Skin epidermis (tissue), 12 donors: ENCODE data around the gene ENPEP.
A peak's percentile ranks its signal among the peaks of the same experiment; 100 is the strongest.
"Not testable (repeated sequence)": the region's sequence is repeated elsewhere in the genome, so short reads cannot be mapped to it uniquely, and the experiment has no call there.

Experiments used
- H3K27ac ChIP-seq, 21 experiments: fragments of 200-600 bp; sonication (generic) in 11 of 21; one replicate each; pipeline ENCODE4 v1.5.0; 2020; ENCODE audit warnings: mild to moderate bottlenecking in 3 of 21, inconsistent platforms in 2 of 21, moderate library complexity in 2 of 21
- H3K4me3 ChIP-seq, 7 experiments: fragments of 200-600 bp; sonication (generic) in 2 of 7; one replicate each; pipeline ENCODE4 v1.5.0; 2020; ENCODE audit warnings: inconsistent platforms in 2 of 7, mild to moderate bottlenecking in 2 of 7, moderate library complexity in 1 of 7

Gene ENPEP

DNA sequence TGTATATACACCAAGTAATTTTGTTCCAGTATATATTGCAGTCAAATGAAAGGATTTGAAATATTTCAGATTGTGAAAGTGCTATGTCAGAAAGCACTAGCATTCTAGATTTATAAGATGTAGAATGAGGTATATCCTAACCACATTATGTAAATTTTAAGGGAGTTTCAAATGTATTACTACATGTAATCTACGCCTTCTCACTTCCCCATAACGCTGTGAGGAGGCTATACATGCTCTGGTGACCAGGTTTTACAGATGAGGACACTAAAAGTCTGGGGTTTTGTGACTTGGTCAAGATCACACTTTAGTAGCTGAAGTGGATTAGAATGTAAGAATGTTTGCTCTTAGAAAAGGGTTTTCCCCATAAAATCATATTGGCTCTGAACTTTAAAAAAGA, 8.1 kb downstream of the ENPEP start:
- Histone ChIP-seq H3K4me3 (no peak overlapping the region), H3K27ac (peak overlapping the region in 2 of 21 experiments; percentile 24 to 44)

DNA sequence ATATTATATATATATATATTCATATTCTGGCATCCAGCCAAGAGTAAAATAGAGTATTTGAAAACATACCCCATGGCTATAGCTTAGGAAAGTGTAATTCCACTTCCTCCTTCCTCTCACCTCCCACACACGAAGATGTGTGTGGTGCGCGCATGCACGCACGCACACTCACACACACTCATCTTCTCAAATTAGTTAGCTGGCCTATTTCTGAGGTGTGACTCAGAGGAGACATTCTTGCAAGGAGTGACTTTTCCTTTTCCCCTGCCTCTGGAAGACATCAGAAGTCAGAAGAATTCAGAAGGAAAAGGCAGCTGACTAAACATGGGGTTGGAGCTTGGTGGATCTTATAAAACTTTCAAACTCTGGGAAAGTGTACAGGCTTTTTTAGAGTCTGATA, 8.8 kb downstream of the ENPEP start:
- H3K4me3 ChIP-seq, result no peak overlapping the region
- H3K27ac ChIP-seq, result no peak overlapping the region

DNA sequence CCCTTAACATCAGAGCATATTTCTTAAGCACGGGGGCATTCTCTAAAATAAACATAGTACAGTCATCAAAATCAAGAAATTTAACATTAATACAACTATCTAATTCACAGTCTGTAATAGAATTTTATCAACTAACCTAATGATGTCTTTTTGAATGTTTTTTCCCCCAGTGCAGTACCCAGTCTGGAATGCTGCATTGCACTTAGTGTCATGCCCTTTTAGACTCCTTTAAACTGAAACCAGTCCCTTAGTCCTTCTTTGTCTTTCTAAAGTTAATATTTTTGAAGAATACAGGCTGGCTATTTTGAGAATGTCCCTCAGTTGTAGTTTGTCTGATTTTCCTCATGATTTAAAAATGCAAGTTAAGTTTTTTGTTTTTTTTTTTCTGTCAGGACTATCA, 9.5 kb downstream of the ENPEP start:
- H3K4me3 ChIP-seq, result no peak overlapping the region
- peak overlapping the region in 1 of 21 experiments; percentile 26 for H3K27ac ChIP-seq

DNA sequence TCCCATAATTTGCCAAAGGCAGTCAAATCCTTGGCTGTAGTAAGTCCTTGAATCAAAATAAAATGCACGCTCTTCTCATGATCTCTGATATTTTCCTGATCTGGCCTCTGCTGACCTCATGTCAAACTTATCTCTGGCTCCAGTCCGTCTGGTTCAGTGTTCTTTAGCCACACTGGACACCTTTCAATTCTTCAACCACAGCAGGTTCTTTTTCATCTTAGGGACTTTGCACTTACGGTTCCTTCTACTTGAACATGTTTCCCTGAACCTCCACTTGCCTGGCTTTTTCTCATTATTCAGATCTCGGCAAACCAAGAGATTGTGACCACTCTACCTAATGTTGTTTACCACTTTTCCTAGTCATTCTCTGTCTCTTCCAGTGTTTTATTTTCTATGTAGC, 10.3 kb downstream of the ENPEP start:
- Histone ChIP-seq H3K27ac (no peak overlapping the region), H3K4me3 (no peak overlapping the region)

DNA sequence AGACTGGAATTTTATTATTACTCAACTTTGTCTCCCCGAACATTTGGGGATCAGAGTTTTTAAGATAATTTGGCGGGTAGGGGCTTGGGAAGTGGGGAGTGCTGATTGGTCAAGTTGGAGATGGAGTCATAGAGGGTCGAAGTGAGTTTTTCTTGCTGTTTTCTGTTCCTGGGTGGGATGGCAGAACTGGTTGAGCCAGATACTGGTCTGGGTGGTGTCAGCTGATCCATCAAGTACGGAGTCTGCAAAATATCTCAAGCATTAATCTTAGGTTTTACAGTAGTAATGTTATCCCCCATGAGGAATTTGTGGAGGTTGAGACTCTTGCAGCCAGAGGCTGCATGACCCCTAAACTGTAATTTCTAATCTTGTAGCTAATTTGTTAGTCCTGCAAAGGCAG, 10.9 kb downstream of the ENPEP start:
- not testable (repeated sequence) for H3K4me3 ChIP-seq, H3K27ac ChIP-seq

DNA sequence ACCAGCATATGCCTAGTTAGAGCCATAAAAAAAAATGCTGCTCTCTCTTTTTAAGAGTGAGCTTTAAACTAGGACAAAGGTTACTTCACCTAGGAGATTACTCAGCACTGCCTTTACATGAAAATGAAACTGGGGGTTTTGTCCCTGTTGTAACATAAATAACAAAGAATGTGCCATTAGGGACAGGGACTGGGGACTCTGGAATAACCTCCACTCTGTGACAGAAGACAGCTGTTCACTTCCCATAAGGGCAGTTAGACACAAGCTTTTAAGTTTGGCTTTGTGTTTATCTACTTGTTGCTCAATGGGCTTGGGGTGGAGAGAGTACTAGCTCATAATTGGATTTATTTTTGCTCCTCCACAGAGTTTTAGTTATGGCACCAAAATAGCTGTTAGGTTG, 11.9 kb downstream of the ENPEP start:
- Histone ChIP-seq H3K27ac (no peak overlapping the region), H3K4me3 (no peak overlapping the region)

DNA sequence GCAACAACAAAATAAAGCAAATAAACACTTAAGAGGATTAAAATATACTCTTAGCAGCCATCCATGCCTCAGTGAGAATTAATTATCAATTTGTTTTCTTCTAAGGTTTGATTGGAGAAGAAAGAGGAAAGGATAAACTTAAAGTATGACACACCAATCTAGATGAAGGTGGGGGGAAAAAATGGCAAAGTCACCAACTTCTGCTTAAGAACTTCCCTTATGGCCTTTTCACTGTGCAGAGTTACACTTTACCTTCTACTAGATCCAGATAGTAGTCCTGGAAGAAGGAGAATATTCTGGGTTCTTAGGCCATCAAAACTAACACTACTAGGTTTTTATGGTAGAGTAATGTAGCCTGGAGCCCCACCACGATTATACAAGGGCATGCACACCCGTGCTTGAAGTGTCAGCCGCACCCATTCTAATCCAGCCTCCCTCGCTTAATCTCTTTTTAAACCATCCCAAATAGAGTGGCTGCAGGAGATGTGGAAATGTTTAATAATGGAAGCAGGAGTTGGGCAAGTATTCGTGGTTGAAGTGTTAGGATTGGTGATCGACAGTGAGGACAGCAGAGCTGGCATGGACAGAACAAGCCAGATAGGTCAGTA, 14.1 kb downstream of the ENPEP start:
- H3K4me3 ChIP-seq, result no peak overlapping the region
- H3K27ac ChIP-seq, result no peak overlapping the region

DNA sequence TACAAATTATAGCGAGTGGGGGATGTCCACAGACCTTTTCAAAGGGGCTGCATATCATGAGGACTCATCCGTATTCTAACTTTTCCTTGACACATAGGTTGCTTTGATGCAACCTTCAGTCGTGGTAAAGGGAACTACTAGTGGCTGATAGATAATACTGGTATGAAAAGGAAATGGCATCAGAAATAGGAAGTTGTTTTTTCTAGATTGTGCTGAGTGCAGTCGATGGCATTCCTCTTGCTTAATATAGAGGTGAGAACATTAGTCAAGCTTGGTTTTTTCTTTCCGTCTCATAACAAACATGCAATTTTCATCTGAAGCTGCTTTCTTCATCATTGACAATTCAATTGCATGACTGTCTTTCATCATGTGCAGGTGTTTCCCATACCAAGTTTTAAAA, 16.6 kb downstream of the ENPEP start:
- Histone ChIP-seq H3K4me3 (no peak overlapping the region), H3K27ac (no peak overlapping the region)

DNA sequence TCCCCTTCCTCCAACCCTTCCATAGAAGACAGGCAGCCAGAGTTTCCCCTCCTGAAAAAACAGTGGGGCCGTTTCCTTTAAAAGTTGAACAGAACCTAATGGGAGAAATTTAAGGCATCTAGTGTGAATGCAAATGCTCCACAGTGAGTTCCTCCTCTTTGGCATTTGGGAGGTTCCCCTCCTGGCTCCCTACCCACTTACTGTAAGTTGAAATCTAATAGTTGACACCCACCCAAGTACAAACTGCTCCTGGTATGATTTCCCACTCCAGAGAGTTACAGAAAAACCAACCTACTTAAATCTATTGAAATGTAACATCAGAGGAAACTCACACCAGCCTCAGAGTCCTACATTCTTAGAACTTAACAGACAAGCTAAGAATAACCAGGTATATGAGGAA, 17.6 kb downstream of the ENPEP start:
- no peak overlapping the region for H3K27ac ChIP-seq
- no peak overlapping the region for H3K4me3 ChIP-seq

DNA sequence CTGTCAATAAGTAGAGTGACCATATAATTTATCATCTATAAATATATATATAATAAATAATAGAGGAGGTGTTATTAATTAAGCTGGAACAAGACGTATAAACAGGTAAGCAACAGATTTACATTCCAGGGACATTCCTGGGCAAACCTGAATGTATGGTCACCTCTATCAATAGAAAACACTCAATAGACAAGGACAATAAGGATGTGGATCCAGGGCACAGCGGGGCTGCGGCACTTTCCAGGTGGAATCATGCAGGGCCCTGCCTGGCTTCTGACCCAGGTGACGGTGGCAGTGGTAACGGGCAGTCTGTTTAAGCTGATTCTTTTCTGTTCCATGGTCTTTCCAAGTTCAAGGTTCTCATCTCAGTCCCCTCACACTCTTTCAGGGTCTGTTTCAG, 22.5 kb downstream of the ENPEP start:
- Histone ChIP-seq H3K27ac (no peak overlapping the region), H3K4me3 (no peak overlapping the region)

DNA sequence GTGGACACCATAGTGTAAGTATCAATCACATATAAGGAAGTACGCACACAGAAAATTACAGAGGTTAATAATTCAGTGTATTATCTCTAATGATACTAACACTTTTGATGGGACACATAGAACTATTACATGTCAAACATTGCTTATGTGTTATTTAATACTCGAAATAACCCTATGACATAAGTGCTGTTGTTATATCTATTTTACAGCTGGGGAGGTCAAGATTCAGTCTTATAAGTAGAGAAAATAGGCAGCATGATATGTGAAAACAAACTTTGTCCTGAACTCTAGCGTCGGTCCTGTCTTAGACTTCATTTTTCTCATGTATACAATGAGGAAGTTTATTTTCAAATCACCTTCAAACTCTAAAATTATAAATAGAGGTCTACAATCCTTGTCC, 23.2 kb downstream of the ENPEP start:
- no peak overlapping the region for H3K27ac ChIP-seq
- no peak overlapping the region for H3K4me3 ChIP-seq

DNA sequence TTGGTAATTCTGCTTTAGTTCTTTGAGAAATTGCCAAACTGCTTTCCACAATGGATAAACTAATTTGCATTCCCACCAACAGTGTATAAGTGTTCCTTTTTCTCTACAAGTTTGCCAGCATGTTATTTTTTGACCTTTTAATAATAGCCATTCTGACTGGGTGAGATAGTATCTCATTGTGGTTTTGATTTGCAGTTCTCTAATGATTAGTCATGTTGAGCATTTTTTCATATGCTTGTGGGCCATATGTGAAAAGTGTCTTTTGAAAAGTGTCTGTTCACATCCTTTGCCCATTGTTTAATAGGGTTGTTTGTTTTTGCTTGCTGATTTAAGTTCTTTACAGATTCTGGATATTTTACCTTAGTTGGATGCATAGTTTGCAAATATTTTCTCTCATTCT, 25.9 kb downstream of the ENPEP start:
- no peak overlapping the region for H3K4me3 ChIP-seq
- no peak overlapping the region for H3K27ac ChIP-seq

DNA sequence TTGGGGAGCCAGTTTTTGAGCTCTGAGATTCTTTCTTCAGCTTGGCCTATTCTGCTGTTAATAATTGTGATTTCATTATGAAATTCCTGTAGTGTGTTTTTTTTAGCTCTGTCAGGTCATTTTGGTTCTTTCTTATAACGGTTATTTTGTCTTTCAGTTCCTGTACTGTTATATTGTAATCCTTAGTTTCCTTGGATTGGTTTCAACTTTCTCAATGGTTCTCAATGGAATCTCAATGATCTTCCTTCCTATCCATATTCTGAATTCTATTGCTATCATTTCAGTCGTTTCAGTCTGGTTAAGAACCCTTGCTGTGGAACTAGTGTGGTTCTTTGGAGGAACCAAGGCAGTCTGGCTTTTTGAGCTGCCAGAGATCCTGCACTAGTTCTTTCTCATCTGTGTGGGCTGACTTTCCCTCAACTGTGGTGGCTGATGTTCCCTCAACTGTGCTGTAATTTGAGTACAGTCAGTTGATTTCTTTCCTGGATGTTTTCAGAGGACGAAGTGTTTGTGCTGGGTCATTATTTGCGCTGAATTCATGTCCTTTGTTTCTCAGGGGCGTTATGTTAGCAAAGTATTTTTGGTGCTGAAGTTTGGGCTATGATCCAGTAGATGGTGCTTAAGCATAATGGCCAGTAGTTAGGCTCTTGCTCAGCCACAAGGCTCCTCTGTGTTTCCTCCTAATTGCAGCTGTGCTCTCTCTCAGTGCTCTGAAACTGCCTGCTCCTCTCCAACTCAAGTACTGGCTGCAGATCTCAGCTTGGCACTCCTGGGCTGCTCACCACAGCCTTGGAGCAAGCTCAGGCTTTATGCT, 27.5 kb downstream of the ENPEP start:
- H3K27ac ChIP-seq, result peak overlapping the region in 1 of 21 experiments; percentile 24

DNA sequence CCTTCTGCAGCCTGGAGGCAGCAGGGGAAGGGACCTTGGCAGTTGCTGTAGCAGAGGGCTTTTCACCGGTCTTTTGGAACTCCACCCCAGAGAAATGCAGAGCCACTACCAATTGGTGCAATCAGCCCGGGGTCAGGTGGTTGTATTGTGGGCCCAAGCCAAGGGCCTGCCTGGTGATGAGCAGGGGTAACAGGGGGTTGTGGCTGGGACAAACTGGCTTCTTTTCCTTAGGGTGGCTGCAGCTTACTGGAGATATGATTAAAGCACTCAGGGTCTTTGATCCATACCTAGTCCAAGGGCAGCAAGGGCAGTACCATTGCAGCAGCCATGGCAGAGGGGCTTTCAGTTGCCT, 28.1 kb downstream of the ENPEP start:
- Histone ChIP-seq H3K27ac (peak overlapping the region in 1 of 21 experiments; percentile 24), H3K4me3 (no peak overlapping the region)

More for the DNA sequence above, 27.5 kb downstream of the ENPEP start:
- H3K4me3 ChIP-seq, result no peak overlapping the region

DNA sequence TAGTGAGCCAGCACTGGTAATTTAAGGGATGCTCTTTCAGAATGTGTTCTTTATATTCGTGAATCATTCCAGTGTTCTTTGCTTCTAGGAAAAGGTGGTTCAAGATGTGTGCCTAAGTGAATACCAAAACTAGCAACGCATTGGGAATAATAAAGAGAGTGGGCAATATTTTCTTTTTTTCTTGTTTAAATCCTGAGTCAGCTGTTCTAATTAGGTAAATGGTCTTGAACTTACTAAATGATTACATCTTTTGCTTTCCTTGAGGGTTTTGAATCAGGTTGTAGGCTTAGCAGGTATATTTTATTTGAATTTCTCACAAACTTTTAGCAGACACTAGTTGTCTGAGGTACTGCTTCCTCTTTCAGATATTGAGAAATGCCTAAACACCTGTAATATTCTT, 29.5 kb downstream of the ENPEP start:
- Histone ChIP-seq H3K27ac (no peak overlapping the region), H3K4me3 (no peak overlapping the region)

DNA sequence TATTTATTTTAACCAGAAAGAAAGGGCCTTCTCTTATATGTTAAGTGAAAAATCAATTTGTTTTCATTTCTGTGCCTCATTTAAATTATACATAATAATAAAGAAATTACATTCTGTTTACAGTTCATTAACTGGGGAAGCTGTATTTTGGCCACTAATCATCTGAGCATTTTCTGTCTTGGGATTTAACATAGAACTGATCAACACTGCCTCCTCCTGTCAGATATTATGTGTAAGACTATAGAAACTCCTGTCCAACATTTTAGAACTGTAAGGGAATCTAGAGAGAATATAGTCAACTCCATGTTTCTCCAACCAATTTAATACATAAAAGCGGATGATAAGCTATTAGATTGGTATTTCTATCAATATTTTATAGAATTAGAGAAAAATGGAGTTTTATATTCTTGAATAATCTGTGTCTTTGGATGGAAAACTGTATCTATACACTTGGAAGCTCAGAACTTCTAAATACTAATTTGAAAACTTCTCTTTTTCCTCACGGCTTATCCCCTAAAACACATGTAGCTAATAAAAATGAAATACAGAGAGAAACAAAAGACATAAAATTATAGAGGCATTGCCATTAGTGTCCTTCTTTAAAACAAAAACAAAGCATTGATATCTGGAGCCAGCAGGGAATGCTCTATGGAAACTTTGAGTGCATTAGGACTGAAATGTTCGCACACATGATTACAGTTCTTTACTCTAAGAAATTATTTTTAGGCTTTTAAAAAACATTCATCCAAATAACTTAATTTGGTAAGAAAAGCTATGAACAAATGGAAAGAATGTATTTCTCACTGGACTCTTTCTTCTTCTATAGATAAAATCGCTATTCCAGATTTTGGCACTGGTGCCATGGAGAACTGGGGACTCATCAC, 33.1 kb downstream of the ENPEP start:
- H3K27ac ChIP-seq, result no peak overlapping the region

DNA sequence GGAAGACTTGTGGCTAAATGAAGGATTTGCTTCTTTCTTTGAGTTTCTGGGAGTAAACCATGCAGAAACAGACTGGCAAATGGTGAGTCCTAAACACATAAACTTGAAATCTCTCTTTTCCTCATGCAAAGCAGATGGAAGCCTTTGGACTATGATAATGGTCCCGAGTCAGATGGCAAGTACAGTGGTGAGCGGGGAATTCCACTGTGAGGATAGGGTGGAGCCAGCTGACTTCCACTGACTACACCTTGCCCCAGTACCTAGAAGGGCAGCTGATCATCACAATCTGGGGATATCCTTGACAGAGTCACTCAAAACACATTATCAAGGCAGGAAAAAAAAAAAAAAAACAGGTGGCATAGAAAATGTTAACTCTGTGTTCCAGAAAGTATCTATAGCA, 34.3 kb downstream of the ENPEP start:
- H3K4me3 ChIP-seq, result no peak overlapping the region
- H3K27ac ChIP-seq, result no peak overlapping the region

More for the DNA sequence above, 33.1 kb downstream of the ENPEP start:
- no peak overlapping the region for H3K4me3 ChIP-seq

DNA sequence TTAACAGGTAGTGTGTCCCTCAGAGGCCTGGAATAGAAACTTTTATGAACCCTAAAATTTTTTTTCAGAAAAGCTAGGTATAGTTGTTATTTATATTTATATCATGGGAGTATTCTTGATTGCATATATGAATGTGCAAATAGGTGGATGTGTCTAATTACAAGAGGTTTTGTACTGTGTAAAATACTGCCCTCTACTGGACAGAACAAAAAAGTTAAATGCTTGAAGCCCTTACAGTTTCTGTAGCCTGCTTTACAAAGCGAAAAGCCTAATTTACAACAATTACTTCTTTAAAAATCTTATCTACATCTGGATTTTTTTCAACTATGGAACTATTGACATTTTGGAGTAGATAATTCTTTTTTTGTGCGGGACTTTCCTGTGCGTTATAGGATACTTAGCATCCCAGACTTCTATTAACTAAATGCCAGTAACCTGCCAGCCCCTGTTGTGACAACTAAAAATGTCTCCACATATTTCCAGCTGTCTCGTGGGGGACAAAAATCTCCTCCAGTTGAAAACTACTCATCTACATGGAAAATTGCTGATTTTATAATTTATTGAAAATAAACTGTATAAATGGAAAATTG, 35.1 kb downstream of the ENPEP start:
- Histone ChIP-seq H3K27ac (no peak overlapping the region), H3K4me3 (no peak overlapping the region)

DNA sequence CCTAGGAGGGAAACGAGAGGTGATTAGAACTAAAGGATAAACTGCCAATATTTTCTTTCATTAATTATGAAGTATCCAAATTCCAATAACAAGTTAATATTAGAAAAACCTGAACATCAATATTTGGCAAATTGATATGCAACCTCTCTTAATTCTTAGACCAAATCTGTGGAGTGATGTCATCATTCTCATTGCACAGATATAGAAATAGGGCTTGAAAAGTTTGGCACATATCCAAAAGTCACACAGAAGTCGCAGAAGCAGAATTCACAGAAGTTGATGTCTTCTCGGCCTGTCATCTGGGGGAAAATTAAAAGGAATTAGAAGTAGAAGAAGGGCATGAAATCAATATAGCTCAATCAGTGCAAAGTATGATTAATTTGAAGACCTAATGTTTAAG, 36.9 kb downstream of the ENPEP start:
- Histone ChIP-seq H3K27ac (no peak overlapping the region), H3K4me3 (no peak overlapping the region)

DNA sequence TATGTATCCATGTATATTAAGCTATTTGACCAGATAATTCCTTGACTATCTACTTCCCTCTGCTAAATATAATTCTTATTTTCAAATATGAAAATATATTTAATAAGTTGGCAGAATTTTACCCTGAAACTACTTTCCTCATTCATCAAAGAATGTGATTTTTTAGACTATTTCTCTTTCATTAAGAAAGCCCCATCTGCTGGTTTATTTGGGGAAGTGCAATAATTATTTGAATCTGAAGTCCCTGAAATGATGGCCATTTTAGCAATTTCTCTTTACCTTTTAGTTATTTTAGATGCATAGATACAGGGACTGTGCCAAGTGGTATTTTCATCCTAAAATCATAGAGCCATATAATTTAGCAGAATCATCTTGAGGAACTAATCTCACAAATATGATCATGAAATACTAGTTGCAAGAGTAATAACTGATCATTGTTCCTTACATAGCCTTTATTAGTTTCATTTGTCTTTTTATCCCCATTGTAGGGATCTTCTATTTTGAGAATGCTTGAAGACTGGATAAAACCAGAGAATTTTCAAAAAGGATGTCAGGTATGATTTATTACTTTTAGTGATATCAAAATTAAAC, 39.0 kb downstream of the ENPEP start:
- H3K27ac ChIP-seq, result no peak overlapping the region
- H3K4me3 ChIP-seq, result no peak overlapping the region
